ENCODE results near the gene TIMM13.

Gene TIMM13

GRCh38 chr19:2376784-2377519 lies 50.4 kb downstream of the TIMM13 start:
- no peak for DNase-seq

All from stimulated activated CD4-positive, alpha-beta T cell treated with anti-CD3 and anti-CD28 coated beads, Interleukin-1b, Interleukin-23, amount 100 ng/mL, for 48 hours (primary cell).